Measurements from ENCODE around the gene IL23A.

DNA sequence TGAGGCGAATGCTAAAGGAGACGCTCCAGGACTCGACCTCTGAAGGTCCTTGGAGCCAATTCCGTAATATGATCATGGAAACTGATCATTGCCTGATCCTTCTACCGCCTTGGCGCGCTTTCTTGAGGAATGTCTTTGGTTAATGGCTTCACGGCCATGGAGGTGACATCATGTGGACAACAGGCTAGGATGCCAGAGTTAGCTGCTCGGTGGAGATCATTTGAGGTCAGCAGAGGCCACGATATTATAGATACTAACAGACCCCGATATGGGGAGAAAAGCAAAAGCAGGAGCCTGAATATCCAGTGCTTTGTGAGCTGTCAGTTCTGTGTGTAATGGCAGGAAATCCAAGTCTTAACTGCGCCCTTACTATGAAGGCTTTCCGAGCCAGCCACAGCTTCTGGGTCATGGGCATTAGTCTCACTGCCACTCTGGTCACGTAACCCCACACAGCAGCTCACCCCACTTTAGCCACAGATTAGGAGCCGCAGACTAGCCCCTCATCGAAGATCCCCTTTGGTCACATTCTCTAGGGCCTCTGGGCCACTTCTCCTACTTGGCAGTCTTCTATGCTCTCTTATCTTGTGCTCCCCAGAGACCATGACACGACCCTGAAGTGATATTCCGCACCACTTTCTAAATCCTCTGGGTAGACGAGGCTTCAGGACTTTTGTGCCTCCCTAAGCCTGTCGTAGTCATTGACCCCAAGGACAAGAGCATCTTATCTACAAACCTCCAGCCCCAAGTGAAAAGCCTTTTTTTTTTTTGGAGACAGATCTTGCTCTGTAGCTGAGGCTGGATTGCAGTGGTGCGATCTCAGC, 37.8 kb upstream of the IL23A start:
- TF ChIP-seq SUZ12 (IDR thresholded peaks at IDR 0.05; ENCODE audit: extremely low read depth, insufficient read depth, insufficient read length): no peak
- no peak for TF ChIP-seq YY1 (IDR thresholded peaks at IDR 0.05; ENCODE audit: insufficient read depth, insufficient read length)
